Globus pallidus (tissue), 1 donor: Measurements from ENCODE around the gene RNF115.
"Not testable (repeated sequence)": the region's sequence is repeated elsewhere in the genome, so short reads cannot be mapped to it uniquely, and the experiment has no call there.

Experiments used
- DNase-seq: peaks from one replicate; pipeline ENCODE4 v3.0.0-alpha.2; 2015; ENCODE audit warnings: low spot score

RNF115 gene

DNA sequence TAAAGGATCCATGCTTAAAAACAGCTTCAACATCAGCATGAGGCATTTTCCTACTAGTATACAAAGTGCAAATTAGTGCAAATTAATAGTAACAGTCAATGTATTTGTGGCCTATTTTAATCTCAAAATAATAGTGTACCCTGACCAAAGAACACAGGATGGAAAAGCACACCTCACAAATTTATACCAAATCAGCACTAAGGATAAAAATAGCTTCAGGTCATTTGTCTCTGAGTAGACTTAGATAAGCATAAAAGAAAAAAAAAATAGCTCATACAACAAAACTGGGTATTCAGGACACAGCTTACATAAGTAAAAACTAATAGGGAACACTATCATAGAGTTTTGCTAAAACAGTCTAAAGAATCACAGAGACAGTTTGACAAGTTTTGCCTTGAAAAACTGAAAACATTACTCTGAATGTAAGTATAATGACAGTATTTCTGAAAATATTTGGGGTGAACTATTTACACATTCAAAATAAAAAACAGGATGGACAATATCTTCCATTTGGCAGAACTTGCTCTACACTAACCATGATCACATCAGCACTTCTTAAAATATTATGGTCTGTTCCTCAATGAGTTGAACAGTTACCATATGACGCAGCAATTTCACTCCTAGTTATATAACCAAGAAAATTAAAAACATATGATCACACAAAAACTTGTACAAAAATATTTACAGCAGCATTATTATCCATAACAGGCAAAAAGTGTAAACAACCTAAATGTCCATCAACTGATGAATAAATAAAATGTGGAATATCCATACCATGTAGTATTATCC, 46.3 kb downstream of the RNF115 start:
- DNase-seq, result no peak

DNA sequence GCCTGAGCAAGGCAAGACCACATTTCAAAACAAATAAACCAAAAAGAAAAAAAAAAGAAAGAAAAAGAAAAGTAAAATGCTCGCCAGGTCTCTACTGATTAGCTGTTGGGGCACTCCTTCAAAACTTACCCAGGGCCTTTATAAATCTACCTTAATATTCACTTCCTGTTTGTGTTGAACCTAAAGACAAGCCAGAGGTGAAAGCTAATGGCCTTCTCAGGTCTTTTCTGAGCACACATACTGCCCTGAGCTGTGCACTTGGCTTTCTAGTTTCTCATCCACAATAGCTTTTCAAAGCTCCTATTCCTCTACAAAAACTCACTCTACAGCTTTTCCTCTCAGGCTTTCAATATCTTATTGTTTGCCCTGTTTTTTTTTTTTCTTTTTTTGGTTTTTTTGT, 50.5 kb downstream of the RNF115 start:
- DNase-seq, result no peak

DNA sequence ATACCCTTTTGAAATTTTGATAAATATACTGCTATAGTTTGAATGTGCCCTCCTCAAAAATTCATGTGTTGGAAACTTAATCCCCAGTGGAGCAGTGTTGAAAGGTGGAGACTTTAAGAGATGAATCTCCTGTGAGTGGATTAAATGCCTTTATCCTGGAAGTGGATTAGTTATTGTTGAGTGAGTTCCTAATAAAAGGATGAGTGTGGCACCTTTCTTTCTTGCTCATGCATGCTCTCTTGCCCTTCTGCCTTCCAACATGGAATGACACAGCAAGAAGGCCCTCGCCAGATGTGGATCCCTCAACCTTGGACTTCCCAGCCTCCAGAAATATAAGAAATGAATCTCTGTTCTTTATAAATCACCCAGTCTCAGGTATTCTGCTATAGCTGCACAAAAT, 52.8 kb downstream of the RNF115 start:
- no peak for DNase-seq

DNA sequence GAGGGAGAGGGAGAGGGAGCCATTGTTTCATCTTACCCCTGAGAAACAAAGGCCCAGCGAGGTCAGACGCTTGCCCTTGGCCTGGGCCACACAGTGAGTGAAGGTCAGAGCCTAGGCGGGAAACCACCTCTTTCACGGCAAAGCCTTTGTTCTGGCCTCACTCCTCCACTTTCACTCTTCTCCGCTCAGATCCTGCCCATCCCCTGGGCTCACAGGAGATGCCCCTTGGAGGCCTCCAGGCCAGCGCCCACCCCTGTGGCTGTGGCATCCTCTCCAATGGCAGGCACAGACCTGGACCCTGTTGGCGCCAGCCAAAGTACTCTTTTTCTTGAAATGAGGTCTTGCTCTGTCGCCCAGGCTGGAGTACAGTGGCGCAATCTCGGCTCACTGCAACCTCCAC, 55.9 kb downstream of the RNF115 start:
- not testable (repeated sequence) for DNase-seq

DNA sequence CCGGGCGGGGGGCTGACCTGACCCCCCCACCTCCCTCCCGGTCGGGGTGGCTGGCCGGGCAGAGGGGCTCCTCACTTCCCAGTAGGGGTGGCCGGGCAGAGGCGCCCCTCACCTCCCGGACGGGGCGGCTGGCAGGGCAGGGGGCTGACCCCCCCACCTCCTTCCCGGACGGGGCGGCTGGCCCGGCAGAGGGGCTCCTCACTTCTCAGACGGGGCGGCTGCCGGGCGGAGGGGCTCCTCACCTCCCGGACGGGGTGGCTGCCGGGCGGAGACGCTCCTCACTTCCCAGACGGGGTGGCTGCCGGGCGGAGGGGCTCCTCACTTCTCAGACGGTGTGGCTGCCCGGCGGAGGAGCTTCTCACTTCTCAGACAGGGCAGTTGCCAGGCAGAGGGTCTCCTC, 57.0 kb downstream of the RNF115 start:
- not testable (repeated sequence) for DNase-seq

DNA sequence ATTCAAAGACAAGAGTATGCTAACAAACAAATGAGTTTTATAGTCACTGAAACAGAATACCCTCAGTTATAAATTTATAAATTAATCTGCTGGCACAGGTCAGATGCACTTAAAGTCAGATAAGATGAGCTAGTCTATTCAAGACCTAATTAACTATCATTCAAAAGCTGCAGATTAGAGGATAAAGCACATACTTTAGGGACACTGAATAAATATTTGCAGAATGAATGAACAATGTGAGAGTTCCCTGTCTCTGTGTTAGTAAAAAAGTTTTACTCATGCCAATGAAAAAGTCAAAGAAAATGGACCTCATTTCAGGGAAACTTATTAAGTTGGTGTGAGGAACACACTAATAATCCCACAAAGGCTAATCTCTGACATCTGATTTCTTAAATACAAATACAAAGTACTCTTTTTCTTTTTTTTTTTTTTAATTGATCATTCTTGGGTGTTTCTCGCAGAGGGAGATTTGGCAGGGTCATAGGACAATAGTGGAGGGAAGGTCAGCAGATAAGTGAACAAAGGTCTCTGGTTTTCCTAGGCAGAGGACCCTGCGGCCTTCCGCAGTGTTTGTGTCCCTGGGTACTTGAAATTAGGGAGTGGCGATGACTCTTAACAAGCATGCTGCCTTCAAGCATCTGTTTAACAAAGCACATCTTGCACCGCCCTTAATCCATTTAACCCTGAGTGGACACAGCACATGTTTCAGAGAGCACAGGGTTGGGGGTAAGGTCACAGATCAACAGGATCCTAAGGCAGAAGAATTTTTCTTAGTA, 58.1 kb downstream of the RNF115 start:
- DNase-seq, result not testable (repeated sequence)

DNA sequence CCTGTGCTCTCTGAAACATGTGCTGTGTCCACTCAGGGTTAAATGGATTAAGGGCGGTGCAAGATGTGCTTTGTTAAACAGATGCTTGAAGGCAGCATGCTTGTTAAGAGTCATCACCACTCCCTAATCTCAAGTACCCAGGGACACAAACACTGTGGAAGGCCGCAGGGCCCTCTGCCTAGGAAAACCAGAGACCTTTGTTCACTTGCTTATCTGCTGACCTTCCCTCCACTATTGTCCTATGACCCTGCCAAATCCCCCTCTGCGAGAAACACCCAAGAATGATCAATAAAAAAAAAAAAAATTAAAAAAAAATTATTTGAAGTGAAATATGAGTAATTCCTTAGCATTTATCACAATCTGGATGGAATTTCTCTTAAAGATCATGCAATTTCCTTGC, 58.8 kb downstream of the RNF115 start:
- not testable (repeated sequence) for DNase-seq

DNA sequence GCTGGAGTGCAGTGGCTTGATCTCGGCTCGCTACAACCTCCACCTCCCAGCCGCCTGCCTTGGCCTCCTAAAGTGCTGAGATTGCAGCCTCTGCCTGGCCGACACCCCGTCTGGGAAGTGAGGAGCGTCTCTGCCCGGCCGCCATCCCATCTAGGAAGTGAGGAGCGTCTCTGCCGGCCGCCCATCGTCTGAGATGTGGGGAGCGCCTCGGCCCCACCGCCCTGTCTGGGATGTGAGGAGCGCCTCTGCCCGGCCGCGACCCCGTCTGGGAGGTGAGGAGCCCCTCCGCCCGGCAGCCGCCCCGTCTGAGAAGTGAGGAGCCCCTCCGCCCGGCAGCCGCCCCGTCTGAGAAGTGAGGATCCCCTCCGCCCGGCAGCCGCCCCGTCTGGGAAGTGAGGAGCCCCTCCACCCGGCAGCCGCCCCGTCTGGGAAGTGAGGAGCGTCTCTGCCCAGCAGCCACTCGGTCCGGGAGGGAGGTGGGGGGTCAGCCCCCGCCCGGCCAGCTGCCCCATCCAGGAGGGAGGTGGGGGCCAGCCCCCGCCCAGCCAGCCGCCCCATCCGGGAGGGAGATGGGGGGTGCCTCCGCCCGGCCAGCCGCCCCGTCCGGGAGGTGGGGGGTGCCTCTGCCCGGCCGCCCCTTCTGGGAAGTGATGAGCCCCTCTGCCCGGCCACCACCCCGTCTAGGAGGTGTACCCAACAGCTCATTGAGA, 59.5 kb downstream of the RNF115 start:
- not testable (repeated sequence) for DNase-seq

DNA sequence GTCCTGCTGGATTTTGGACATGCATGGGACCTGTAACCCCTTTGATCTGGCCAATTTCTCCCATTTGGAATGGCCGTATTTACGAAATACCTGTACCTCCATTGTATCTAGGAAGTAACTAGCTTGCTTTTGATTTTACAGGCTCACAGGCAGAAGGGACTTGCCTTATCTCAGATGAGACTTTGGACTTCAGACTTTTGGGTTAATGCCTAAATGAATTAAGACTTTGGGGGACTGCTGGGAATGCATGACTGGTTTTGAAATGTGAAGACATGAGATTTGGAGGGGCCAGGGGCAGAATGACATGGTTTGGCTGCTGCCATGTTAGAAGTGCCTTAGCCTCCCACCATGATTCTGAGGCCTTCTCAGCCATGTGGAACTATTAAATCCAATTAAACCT, 61.9 kb downstream of the RNF115 start:
- DNase-seq, result not testable (repeated sequence)

DNA sequence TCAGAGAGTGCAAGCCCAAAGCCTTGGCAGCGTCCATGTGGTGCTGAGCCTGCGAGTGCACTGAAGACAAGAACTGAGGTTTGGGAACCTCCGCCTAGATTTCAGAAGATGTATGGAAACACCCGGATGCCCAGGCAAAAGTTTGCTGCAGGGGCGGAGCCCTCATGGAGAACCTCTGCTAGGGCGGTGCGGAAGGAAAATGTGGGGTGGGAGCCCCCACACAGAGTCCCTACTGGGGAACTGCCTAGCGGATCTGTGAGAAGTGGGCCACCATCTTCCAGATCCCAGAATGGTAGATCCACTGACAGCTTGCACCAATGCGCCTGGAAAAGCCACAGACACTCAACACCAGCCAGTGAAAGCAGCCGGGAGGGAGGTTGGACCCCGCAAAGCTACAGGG, 62.4 kb downstream of the RNF115 start:
- not testable (repeated sequence) for DNase-seq

DNA sequence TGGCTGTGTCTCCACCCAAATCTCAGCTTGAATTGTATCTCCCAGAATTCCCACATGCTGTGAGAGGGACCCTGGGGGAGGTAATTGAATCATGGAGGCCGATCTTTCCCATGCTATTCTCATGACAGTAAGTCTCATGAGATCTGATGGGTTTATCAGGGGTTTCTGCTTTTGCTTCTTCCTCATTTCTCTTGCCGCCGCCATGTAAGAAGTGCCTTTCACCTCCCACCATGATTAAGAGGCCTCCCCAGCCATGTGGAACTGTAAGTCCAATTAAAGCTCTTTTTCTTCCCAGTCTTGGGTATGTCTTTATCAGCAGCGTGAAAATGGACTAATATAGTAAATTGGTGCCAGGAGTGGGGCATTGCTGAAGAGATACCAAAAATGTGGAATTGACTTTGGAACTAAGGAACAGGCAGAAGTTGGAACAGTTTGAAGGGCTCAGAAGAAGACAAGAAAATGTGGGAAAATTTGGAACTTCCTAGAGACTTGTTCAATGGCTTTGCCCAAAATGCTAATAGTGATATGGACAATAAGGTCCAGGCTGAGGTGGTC, 63.4 kb downstream of the RNF115 start:
- not testable (repeated sequence) for DNase-seq

DNA sequence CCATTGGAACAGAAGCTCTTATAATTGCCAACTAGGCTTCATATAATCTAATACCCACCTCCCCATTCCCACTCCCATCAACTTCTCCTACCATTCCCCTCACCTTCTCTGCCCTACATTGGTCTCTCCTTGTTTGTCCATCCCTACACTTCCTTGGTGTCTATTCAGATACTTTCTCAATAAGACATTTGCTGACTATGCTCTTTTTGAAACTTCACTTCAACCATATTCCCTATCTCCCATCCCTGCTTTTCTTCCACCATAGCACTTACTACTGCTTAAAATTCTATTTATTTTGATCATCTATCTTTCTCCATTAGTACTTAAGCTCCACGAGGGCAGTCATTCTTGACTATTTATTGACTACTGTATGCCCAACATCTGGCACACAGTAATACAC, 64.2 kb downstream of the RNF115 start:
- DNase-seq, result no peak

DNA sequence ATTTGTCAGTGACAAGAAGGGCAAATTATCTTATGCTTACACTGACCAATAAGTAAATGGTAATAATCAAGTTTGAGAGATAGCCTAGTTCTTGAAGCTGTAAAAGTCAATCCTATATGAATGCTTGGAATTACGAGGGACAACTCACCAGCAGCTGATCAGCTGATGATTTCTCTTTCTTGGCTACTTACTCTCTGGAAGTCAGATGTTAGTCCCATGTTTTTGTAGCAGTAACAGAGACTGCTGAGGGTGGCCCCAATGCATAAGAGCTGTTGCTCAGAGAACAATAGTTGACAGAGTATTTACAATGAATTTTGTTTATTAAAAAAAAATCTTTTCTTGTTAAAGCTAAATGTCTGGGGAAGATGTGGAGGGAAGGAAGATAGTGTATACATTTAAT, 65.3 kb downstream of the RNF115 start:
- DNase-seq, result no peak

DNA sequence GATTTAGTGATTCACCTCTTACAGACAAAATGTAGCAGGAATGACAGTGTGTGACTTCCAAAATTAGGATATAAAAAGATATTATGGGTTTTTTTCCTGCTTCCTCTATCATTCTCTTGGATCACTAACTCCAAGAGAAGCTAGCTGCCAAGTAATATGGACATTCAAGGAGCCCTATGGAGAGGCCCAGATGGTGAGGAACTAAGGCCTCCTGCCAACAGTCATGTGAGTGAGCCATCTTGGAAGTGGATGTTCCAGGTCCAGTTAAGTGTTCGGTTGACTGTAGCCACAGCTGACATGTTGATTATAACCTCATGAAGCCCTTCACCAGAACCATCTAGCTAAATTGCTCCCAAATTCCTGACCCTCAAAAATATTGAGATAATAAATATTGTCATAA, 65.8 kb downstream of the RNF115 start:
- no peak for DNase-seq

DNA sequence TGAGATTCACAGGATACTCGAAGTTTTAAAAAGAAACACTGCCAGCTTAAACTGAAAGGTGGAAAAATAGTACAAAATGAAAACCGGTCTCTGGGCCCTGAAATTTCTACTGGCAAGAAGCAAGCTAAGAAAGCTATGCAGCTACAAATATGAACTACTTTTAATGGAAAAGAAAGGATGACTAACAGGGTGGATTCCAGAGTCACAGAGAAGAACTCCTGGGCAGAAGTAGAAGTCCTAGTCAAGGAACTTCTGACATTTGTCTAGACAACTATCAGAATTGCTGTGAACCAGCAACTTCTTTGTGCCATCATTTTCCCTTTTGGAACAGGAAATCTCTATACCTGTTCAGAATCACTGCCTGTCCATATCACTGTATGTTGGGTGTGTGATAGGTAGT, 66.5 kb downstream of the RNF115 start:
- no peak for DNase-seq

DNA sequence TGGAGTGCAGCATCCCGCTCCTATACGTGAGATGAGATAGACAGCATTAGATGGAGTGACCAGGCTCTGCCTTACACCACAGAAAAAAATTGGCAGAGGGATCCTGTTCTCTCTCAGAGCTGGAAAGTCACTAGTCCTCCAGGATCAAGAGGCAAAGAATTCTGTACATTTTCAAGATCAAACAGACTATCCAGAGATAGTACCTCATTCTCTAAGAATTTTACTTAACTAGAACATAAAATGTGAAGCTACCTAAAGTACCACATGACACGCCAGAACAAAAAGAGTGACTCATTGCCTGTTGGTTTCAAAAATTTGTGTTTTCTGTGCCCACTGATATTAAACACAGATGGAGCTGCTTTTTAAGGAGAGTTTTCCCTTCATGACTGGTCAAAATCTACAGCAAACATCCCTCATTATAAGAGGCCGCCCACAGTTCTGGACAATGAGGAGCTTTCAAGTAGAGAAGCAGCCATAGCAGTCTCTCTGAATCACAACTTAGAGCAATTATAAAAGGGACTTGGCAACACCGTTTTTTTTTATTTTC, 72.3 kb downstream of the RNF115 start:
- peak; percentile 49 for DNase-seq

DNA sequence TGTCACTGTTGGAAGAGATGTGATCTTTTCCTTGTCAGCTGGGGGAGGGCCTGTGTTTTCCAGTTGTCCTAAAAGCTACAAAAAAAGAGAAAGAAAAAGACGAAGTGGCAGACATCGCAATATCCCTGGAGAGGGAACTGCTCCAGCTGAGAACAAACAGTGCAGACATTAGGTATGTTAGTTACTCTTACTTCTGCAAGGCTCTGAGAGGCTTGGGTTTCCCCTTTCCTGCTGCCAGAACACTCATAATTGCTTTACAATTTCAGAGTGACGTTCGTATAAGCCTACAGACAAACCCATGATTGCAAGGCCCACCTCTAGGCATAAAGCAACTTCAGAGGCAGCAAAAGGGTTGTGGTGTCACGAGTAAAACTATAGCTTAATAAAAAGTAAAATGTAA, 73.5 kb downstream of the RNF115 start:
- DNase-seq, result no peak

DNA sequence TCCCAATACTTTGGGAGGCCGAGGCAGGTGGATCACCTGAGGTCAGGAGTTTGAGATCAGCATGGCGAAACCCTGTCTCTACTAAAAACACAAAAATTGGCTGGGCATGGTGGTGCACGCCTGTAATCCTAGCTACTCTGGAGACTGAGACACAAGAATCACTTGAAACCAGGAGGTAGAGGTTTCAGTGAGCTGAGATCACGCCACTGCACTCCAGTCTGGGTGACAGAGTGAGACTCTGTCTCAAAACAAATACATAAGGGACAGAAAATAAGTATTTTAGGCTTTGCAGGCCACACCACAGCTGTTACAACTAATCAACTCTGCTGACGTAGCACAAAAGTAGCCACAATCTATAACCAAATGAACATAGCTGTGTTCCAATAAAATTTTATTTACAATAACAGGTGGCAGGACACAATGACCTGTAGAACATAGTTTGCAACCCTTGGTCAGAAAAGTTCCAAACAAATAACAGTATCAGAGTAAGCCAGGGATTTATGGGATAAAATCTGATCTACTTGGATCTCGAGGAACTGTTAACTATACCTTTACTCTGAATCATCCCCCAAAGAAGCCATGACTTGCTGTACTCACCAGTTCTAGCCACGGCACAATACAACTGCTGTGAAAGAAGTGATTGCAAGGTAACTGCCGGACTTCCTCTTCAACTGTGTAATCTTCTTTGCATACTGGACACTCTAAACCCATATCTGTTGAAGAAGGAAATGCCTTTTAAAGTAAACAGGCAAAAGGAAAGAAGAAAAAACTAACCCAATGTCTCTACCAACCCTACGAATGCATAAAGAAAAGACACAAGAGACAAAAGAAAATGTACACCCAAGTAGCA, 76.3 kb downstream of the RNF115 start:
- DNase-seq, result no peak

DNA sequence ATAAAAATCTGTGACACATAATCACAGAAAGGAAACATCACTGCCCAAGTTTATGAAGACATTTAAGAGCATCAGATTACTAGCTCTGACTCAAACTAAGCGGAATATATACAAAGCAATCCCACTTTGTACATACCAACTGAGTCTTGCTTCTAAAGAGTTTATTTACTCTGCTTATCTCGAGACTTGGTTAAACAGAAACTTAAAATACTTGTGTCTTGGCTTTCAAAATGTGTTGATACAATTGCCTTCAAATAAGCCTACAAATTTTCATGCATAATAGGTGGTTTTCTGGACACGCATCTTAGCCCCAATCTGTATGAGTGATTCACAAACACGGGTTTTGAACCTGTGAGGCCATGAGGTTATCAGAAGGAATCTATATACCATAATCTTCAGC, 83.6 kb downstream of the RNF115 start:
- DNase-seq, result no peak

DNA sequence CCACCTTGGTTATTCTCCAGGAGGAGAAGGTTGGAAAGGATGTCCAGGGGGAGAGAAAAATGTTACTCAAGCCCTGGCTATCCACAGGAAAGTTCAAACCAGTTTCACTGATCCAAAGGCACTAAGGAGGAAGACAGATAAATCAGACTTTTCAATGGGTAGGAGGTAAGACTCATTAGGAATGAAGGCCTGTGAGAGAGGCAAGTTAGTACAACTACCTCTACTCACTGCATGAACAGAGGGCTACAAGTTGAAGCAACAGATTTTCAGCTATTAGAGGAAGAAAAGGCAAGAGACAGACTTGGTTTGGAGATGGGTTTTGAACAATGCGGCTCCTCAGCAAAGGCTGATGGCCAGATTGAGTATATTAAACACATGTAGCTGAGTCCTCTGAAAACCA, 87.7 kb downstream of the RNF115 start:
- DNase-seq, result no peak

DNA sequence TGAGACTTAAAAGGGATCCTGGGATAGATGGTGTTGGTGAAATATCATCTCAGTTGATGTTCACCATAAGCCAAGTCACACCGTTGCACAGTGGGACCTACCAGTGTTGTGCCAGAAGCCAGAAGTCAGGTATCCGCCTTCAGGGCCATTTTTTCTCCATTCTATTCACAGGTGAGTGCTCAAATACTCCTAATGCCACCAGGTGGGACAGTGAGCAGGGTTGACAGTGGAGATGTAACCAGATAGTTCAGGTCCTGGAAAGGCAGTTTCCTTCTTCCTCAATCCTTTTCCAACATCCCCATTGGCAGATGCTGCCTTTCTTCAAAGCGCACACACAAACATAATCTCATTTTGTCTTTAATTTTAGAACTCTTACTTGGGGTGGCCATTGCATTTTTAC, 93.0 kb downstream of the RNF115 start:
- DNase-seq, result no peak
